PFSK-1 (cell line): ENCODE data around the gene CD300H.

Experiments
- FOXP2 ChIP-seq: optimal IDR thresholded peaks from 2 replicates; pipeline ENCODE3; 2011; ENCODE audit warnings: borderline replicate concordance, control low read depth, inconsistent platforms; ENCODE audit not compliant: insufficient read depth; ENCODE audit errors: extremely low read length, extremely low read depth
- POLR2AphosphoS5 ChIP-seq: IDR thresholded peaks from 2 replicates; pipeline ENCODE4 v1.6.1; 2012; ENCODE audit warnings: low read depth, mild to moderate bottlenecking, control low read depth, low read length, moderate library complexity
- SIN3A ChIP-seq: IDR thresholded peaks from 2 replicates; pipeline ENCODE4 v1.6.1; 2012; ENCODE audit warnings: mild to moderate bottlenecking, low read length, moderate library complexity, borderline replicate concordance; ENCODE audit not compliant: insufficient read depth
- TAF1 ChIP-seq: IDR thresholded peaks from 2 replicates; pipeline ENCODE4 v1.6.1; 2012; ENCODE audit warnings: low read length, control low read depth, borderline replicate concordance; ENCODE audit not compliant: insufficient read depth
- TF ChIP-seq, protein P1 (sequence below), 2 experiments: IDR thresholded peaks; 2 replicates each; pipeline versions ENCODE4 v1.6.1 to v1.8.0; 2011 to 2012; ENCODE audit warnings: low read depth in 2 of 2, low read length in 2 of 2, control low read depth in 1 of 2, inconsistent platforms in 1 of 2, mild to moderate bottlenecking in 1 of 2, moderate library complexity in 1 of 2; ENCODE audit not compliant: insufficient read depth in 1 of 2

CD300H gene

DNA sequence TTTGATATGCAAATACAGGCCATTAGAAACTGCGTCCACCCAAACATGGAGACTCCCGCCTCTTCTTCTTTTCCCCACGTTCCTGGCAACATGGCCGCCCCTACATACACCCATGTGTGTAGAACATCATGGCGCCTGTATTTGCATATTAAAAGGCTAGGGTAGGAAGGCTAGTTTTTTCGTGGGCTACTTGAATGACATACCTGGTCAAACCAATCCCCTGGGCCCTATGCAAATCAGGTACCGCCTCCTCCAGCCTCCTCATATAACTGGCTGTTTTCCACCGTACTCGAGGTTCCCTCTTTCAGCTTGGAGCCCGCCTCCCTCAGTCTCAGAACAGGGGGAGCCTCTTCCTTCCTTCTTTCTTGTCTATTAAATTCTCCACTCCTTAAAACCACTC lies 35.2 kb downstream of the CD300H start:
- no peak for TF ChIP-seq FOXP2
- no peak for TF ChIP-seq TAF1
- TF ChIP-seq, protein P1, sequence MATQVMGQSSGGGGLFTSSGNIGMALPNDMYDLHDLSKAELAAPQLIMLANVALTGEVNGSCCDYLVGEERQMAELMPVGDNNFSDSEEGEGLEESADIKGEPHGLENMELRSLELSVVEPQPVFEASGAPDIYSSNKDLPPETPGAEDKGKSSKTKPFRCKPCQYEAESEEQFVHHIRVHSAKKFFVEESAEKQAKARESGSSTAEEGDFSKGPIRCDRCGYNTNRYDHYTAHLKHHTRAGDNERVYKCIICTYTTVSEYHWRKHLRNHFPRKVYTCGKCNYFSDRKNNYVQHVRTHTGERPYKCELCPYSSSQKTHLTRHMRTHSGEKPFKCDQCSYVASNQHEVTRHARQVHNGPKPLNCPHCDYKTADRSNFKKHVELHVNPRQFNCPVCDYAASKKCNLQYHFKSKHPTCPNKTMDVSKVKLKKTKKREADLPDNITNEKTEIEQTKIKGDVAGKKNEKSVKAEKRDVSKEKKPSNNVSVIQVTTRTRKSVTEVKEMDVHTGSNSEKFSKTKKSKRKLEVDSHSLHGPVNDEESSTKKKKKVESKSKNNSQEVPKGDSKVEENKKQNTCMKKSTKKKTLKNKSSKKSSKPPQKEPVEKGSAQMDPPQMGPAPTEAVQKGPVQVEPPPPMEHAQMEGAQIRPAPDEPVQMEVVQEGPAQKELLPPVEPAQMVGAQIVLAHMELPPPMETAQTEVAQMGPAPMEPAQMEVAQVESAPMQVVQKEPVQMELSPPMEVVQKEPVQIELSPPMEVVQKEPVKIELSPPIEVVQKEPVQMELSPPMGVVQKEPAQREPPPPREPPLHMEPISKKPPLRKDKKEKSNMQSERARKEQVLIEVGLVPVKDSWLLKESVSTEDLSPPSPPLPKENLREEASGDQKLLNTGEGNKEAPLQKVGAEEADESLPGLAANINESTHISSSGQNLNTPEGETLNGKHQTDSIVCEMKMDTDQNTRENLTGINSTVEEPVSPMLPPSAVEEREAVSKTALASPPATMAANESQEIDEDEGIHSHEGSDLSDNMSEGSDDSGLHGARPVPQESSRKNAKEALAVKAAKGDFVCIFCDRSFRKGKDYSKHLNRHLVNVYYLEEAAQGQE (IDR thresholded peaks at IDR 0.05; ENCODE audit: insufficient read depth in 1 of 2, low read depth in 2 of 2, low read length in 2 of 2), result no peak
- TF ChIP-seq POLR2AphosphoS5, result no peak
- TF ChIP-seq SIN3A, result no peak

- TF ChIP-seq SIN3A (no peak), TAF1 (no peak), FOXP2 (no peak), POLR2AphosphoS5 (no peak)
- TF ChIP-seq, protein P1 (IDR thresholded peaks at IDR 0.05; ENCODE audit: insufficient read depth in 1 of 2, low read depth in 2 of 2, low read length in 2 of 2), result no peak
Measured at GRCh38 chr17:74531231-74531761, 36.0 kb downstream of the CD300H start, which contains the start of gene CD300LB. CD300LB (minus strand) TSS chr17:74531475; CDS start chr17:74531350, 125 bp downstream.

DNA sequence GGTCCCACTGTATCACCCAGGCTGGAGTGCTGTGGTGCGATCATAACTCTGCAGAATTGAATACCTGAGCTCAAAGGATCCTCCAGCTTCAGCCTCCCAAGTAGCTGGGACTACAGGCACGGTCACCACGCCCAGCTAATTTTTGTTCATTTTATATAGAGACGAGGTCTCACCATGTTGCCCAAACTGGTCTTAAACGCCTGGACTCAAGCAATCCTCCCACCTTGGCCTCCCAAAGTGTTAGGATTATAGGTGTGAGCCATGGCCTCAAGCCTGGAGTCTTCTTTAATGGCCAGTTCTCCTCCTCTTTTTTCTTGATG lies 36.5 kb downstream of the CD300H start:
- TF ChIP-seq POLR2AphosphoS5, result no peak
- no peak for TF ChIP-seq FOXP2
- no peak for TF ChIP-seq TAF1
- TF ChIP-seq, protein P1 (IDR thresholded peaks at IDR 0.05; ENCODE audit: insufficient read depth in 1 of 2, low read depth in 2 of 2, low read length in 2 of 2), result no peak

DNA sequence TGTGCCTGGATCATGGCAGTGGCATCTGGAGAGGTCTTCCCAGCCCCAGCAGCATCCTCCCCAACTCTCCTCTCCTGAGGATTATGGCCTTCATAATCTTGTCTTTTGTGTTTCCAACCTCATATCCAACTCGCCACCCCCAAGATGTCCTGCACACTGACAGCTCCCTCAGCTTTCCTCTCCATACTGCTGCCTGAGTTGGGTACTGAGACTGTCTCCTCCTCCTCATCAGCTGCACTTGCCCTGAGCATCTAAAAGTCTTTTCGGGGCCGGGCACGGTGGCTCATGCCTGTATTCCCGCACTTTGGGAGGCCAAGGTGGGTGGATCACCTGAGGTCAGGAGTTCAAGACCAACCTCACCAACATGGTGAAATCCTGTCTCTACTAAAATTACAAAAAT lies 38.1 kb downstream of the CD300H start:
- TF ChIP-seq TAF1 (no peak), POLR2AphosphoS5 (no peak), SIN3A (no peak), FOXP2 (no peak)
- TF ChIP-seq, protein P1 (IDR thresholded peaks at IDR 0.05; ENCODE audit: insufficient read depth in 1 of 2, low read depth in 2 of 2, low read length in 2 of 2), result no peak

GRCh38 chr17:74528491-74529199 lies 38.7 kb downstream of the CD300H start:
- TF ChIP-seq POLR2AphosphoS5 (no peak), TAF1 (no peak), FOXP2 (no peak), SIN3A (no peak)
- TF ChIP-seq, protein P1 (IDR thresholded peaks at IDR 0.05; ENCODE audit: insufficient read depth in 1 of 2, low read depth in 2 of 2, low read length in 2 of 2), result no peak
